Fibroblast of skin of left quadriceps (primary cell): ENCODE results near the gene TRAPPC2L.
"Not testable (repeated sequence)": the region's sequence is repeated elsewhere in the genome, so short reads cannot be mapped to it uniquely, and the experiment has no call there.

ENCODE experiments used
- DNase-seq, 2 experiments: peaks; one replicate each; pipeline ENCODE4 v3.0.0-alpha.2; 2013; ENCODE audit warnings: low read depth in 2 of 2

Gene TRAPPC2L

DNA sequence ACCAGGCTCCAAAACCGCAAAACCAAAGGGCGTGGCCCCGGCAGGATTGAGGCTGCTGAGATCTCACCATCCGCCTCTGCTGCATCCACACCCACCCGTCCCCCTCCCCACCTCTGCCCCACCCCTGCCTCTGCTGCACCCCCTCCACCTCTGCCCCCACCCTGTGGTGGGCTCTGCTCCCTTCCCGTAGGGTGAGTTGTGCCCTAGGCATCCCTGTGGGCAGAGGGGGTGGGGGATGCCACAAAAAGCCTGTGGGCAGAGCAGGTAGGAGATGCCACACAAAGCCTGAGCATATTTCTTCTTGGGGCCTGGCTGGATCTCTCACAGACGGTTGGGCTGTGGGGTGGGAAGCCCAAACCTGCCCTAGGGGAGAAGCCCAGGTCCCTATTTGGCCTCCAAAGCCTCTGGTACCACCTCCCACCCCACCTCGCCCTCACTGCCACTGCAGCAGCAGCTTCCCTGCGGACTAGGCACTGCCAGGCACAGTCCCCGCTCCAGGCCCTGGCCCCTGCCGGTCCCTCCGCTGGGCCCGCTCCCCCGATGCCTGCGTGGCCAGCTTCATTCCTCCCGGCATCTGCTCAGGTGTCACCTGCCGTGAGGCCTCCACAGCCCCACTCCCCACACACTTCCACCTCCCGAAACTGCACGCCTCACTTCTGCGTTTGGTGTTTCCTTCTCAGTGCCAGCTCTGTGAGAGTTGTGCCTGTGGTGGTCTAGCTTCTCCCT is 20.8 kb downstream of the TRAPPC2L start:
- DNase-seq: no peak

DNA sequence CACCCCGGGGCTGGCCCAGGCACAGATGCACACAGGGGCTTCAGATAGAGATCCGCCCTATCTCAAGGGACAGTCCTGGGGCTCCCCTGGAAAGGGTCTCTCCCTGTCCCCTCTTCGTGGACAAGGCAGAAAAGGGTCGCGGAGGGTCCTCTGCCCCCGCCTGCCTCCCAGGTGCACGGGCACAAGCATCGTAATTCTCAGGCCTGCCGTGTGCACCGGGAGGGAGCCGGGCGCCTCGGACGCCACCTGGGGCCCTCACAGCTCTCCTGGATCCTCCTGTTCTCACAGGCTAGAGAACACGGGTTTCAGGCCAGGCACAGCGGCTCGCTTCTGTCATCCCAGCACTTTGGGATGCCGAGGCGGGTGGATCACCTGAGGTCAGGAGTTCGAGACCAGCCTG is 21.4 kb downstream of the TRAPPC2L start:
- DNase-seq: no peak

DNA sequence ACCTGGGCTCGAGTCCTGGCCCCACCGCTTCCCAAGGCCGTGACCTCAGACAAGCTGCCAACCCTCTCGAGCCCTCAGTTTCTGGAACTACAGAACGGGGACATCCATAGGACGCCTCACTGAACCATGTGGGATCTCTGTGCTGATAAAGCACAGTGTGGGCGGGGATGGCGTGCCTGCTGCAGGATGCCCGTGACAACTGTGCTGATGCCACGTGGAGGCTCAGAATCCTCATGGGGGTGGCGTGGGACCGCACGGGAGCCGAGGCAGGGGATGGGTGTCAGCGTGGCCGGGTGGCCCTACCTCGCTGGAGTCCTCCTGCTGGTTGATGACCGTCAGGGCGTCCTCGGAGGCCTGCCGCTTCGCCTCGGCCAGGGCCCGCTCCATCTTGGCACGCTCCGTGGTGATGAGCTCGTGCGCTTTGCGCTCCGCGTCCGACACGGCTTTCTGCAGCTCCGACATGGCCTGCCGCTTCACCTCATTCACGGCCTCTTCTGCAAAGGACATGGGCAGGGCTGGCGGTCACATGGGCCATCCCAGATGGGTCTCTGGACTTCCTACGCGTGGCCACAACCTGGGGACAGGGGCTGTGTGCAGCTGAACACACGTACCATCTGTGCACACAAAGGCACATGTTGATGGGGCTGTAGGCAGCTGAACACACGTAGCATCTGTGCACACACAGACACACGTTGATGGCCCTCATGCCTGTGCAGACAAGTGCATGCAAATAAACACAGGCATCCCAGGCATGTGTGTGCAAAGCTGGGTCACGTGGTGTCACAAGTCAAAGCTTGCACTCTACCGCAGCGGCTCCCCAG is 22.2 kb downstream of the TRAPPC2L start:
- DNase-seq: no peak

DNA sequence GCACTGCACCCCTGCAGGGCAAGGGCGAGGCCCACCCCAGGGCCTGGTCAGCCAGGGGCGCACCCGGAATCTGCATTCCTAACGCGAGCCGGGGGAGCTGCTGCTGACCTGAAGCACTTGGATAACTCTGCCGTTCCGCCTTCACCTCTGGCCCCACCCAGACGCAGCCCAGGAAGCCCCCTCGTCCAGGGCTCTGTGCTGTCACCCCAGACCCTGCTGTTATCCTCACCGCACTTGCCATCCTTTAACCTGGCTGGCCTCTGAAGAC is 22.8 kb downstream of the TRAPPC2L start:
- DNase-seq: no peak

DNA sequence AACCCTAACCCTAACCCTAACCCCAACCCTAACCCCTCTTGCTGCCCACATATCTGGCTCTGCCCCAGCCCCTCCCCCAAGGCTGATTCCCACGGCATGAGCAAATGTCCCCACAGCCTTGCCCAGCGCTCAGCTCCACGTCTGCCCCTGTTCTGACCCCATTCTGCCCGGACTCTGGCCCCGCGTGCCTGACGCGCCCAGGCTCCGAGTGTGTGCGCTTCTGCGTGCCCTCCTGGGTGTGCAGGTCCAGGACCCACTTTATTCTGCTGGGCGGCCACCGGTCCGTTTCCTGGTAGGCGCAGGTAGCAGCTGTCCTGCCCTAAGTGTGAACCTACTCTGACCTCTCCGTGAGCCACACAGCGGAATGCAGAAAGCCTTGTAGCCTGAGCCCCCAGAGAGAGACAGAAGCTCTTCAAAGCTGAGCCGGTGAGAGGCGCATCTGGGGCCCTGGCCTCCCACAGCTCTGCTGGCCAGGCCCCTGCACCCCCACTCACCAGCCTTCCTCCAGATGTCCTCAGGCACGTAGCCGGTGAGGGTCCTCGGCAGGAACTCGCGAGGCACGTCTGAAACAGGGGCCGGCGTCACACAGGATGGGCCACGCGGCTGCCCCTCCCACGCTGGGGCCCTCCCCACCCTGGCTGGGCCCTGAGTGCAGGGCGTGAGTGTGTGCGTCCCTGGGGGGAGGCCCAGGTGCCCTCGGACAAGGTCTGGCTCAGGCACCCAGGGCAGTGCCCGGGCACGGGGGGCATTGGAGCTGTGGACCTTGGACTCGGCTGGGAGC is 23.5 kb downstream of the TRAPPC2L start:
- no peak for DNase-seq

DNA sequence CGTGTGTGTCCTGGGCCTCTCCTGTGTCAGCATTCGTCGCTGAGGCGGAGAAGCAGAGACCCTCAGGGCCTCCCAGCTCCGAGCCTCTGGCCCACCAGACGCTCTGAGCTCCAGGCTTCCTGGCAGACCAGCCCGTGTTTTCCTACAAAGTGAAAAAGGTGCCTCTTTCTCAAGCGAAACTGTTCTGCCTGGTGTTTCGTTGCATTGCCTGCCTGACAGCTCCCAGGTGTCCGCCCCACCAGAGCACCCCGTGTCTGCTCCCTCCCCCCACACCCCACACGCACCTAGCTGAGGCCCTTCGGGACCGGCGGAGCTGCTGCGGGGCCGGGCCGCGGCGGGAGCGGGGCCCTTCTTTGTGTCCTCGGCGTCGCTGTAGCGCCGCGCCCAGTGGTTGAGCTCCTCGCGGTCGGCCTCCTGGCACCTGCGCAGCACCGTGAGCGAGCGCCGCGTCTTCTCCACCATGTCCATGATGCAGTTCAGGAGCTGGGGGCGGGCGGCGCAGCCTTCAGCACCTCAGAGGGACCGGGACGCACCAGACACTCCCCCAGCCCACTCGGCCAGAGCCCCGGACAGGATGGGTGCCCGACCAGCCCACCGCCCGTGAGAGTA is 24.2 kb downstream of the TRAPPC2L start:
- DNase-seq: no peak

DNA sequence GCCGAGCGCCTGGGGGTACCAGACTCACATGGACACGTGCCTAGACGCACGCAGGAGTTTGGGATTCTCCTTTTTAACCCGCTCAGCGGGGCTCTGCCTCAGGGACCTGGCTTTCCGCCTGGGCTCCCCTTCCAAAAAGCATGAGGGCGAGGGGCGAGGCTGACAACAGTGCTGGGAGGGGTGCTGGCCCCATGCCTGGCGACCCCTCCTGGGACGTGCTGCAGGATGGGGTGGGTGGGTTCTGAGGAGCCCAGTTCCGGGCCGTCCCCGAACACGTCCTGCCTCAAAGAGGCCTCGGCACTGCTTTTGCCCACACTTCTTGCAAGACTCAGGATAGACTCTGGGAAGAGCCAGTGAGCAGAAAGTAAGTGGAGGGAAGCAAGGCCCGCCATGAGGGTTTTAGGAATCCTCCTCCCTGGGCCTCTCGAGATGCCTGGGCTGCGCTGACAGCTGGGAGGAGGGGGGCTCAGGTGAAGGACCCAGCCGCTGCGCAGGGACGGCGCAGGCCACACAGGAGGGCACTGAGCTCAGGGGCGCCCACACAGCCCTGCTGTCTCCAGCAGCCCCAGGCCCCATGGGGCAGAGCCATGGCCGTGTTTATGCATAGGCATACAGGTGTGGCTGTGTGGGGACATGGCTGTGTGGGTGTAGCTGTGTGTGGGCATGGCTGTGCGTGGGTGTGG is 24.9 kb downstream of the TRAPPC2L start:
- DNase-seq: no peak

DNA sequence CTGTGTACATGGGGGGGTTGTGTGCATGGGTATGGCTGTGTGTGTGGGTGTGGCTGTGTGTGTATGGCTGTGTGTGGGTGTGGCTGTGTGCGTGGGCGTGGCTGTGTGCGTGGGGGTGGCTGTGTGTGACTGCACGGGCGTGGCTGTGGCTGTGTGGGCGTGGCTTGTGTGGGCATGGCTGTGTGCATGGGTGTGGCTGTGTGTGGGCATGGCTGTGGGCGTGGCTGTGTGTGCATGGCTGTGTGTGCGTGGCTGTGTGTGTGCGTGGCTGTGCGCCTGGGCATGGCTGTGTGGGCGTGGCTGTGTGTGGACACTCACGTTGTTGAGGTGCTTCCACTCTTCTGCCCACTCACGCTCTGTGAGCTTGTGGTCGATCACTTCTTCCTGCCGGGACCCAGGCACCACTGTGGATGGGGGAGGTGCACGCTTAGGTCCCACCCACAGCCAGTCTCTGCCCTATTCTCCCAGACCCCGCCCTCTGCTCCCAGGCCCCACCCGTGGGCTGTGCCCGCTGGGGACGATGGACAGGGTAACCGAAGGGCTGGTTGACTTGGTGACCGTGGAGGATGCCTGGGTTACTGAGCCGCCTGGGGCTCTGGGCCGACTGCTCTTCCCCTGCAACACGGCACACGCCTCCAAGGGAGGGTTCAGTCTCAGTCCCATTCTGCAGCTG is 25.6 kb downstream of the TRAPPC2L start:
- no peak for DNase-seq

DNA sequence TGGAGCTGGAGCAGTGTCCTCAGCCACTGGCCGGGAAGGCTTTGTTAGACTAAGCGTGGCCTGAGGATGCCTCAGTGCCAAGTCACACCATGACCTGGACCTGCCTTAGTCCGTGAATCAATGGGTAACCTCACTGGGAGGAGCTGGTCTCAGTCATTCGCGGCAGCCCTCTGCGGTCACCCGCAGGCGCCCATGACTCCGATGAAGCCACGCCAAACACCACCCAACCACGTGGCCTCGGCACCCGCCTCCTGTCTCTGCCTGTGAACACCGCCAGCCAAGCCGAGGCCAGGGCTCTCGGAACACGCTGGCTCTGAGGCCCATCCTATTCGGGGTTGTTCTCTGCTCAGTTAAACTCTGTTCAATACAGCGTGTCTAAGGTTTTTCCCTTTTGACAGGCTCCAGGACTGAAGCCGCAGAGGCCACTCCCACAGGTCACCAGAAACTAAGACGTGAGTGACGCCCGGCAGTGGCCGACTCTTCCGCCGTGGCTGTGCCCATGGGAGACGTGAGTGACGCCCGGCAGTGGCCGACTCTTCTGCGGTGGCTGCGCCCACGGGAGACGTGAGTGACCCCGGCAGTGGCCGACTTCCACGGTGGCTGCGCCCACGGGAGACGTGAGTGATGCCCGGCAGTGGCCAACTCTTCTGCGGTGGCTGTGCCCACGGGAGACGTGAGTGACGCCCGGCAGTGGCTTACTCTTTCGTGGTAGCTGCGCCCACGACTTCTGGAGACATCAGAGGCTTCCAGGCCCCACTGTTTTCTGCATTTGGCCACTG is 26.4 kb downstream of the TRAPPC2L start:
- no peak for DNase-seq

DNA sequence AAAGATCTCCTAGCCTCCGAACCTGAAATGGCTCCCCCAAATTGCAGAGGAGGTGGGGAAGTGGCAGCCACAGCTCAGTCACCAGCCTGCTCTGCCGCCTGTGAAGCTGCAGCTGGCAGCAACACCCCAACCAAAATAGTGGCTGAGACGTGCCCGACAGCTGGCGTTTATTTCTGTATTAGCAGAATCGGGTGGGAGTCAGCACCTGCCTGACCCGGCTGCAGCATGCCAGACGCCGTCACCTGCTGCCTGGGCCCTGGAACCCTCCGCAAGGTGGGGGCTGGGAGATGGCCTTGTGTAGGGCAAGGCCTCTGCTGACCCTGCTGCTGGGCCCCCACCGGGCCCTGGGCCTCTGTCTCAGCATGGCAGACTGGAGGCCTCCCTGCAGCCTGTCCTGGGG is 27.0 kb downstream of the TRAPPC2L start:
- DNase-seq: no peak

DNA sequence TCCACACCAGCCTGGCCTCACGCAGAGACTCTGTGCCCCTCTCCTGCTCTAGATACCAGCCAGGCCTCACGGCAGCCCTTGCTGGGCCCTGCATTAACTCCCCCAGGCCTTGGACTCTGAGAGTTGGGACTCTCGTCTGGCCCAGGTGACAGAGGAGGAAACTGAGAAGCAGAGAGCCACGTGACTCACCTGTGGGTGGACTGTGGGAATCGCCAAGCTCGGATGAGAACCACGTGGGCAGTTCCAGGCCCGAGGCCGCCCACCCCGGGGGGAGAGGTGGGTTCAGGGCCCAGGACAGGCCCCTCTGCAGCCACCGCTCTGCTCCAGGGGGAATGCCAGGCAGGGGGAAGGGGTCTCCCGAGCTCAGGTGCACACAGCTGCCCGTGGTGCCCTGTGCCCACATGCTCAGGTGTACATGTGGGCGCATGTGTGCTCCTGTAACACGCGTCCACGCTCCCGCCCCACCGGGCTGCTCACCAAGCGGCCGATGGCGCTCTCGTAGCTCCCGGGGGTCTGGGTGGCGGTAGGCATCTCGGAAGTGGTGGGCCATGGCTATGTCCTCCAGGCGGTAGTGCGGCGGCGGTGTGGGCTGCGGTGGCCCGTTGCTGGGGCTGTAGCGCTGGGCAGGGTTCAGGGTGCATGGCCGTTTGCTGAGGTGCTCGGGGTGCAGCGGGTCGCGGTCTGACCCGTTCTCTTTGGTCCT is 27.8 kb downstream of the TRAPPC2L start:
- no peak for DNase-seq

DNA sequence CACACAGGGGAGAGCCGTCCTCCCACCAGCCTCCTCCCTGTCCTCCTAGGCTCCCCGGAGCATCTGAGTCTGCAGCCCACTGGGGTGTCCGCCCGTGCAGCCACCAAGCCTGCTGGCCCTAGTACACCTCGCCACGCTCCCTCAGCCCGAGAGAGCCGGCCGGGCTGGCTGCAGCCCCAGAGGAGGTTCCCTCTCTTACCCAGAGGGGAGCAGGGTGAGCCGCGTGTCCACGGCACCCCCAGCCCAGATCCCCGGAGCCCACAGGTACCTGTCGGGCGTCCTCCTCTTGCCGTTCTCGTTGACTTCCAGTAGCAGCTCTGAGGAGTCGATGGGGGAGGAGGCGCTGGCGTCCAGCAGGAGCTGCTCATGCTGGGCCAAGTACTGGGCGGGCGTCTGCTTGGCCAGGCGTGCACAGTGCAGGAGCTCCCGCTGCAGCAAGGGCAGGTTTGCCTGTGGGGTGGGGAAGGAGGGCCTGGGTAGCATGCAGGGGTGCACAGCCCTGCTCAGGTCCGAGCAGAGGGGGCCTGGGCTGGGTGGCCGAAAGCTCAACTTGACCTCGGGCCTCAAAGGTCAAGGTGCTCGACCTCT is 28.9 kb downstream of the TRAPPC2L start:
- DNase-seq: no peak

DNA sequence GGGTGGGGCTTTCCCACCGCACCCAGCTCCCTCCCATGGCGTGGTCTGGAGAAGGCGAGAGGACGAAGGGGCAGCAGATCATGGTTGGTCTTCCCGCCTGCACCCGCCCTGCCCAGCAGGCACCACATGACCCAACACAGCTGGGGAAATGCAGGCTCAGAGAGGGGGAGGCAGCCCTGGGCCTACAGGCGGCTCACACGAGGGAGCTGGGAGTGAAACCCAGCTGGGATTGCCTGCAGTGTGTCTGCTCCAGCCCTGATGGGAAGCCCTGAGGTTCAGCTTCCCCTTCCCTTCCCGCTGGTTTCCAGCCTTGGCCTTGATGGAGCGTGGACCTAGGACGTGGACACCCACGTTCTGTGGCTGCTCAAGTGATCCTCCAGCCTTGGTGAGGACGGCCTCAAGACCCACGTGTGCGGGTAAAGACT is 29.5 kb downstream of the TRAPPC2L start:
- DNase-seq: no peak

DNA sequence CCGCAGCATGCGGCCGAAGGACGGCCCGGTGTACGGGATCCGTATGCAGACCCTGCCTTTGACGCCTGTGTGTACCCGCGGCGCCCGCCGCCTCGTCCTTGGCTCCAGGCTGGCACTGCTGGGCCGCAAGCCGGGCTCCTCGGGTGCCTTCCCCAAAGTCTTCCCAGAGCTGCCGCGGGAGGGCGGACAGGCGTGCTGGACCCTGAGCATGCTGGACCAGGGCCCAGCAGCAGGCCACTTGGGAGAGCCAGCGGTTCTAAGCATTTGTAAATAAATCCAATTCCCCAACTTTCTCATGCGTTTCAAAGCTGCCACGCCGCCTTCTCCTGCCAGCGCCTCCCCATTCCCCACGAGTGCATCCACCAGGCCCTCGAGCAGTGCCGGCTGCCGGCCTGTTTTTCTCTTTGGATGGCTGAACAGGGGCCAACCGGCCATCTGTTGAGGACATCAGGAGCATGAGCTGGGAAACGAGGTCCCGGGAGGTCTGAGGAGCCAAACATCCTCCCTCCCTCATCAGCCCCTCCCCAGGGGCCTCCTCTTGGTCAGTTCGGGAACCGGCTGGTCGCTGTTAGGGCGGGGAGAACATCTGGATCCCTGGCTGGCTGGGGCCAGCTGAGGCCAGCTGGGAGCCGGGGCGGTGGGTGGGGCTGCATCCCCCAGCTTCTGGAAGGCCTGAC is 30.1 kb downstream of the TRAPPC2L start:
- DNase-seq: no peak

DNA sequence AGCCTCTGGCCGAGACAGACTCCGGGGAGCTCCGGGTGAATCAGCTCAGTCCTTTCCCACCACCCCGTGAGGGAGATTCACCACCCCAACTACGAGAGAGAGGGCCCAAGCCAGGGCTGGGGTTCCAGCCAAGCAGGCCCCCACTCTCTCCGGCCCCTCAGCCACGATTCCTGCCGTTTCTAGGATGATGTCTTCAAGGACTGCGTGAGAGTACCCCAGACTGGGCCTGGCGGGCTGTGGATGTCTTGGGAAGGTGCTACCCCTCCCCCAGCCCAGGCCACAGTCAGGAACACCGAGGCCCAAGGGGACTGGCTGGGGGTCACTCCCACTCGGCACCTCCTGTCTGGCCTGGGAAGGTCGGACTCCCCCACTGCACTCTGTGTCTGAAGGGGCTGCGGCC is 31.1 kb downstream of the TRAPPC2L start:
- DNase-seq: no peak

DNA sequence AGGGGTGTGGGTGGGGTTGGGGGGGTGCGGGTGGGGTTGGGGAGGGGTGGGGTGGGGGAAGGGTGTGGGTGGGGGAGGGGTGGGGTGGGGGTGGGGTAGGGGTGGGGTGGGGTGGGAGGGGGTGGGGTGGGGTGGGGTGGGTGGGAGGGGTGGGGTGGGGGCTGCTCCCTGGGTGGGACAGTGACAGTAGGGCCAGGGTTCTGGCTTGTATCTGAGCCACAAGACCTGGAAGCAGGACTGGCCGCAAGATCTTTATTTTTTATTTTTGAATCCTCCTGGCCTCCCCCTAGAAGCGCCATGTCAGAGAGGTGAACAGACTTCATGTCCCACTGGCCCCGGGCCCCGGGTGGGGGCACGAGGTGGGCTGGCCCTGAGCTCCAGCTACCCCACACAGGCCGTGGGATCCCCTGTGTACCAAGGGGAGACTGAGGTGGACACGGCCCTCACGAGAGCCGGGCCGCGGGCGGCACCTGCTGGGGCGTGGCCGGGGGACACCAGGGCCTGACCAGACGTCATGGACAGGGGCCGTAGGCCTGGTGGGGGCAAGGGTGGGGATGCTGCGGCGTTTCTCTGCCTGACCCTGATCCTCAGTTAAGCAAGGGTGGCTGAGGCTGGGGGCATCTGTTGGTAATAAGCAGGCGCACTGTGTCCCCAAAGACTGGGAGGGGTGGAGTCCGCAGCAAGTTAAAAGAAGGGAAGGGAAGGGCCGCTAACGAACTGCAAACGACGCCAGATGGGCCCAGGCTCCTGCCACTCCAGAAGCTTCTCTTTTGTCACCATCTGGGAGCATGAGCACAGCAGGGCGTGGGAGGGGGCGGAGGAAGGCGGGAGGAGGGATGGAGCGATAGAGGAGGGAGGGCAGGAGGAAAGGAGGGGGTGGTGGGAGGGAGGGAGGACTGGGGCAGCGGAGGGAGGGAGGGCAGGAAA is 31.8 kb downstream of the TRAPPC2L start:
- DNase-seq: no peak

DNA sequence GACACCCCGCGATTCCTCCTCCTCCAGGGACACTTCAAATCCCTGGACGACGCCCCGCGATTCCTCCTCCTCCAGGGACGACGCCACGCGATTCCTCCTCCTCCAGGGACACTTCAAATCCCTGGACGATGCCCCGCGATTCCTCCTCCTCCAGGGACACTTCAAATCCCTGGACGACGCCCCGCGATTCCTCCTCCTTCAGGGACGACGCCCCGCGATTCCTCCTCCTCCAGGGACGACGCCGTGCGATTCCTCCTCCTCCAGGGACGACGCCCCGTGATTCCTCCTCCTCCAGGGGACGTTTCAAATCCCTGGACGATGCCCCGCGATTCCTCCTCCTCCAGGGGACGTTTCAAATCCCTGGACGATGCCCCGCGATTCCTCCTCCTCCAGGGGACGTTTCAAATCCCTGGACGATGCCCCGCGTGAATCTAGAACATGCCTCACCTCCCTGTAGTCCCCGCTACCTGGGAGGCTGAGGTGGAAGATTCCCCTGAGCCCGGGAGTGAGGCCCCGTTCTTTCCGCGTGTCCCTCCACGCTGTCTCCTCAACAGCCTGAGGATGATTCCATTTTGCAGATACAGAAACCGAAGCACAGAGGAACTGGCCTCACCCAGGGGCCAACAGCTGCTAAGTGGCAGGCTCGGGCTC is 32.9 kb downstream of the TRAPPC2L start:
- not testable (repeated sequence) for DNase-seq
